ENCODE results near the gene CLEC3B.

CLEC3B gene

DNA sequence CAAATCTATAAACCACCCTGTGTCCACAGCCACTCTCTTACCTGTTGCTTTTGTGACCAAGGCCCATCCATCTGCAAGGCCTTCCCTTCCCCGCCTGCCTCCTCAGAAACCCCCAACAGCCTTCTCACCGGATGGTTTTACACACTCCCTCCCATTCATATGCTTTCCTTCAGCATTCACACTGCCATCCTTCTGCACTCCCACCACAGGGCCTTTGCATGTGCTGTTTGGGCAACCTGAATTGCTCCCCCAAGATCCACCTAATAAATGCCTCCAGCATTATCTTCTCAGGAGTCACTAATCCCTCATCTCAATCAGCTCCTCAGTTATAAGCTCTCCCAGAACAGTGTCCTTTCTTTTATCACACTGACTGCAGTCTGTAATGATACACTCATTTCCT lies 6.0 kb downstream of the CLEC3B start:
- TF ChIP-seq, protein P1, sequence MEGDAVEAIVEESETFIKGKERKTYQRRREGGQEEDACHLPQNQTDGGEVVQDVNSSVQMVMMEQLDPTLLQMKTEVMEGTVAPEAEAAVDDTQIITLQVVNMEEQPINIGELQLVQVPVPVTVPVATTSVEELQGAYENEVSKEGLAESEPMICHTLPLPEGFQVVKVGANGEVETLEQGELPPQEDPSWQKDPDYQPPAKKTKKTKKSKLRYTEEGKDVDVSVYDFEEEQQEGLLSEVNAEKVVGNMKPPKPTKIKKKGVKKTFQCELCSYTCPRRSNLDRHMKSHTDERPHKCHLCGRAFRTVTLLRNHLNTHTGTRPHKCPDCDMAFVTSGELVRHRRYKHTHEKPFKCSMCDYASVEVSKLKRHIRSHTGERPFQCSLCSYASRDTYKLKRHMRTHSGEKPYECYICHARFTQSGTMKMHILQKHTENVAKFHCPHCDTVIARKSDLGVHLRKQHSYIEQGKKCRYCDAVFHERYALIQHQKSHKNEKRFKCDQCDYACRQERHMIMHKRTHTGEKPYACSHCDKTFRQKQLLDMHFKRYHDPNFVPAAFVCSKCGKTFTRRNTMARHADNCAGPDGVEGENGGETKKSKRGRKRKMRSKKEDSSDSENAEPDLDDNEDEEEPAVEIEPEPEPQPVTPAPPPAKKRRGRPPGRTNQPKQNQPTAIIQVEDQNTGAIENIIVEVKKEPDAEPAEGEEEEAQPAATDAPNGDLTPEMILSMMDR (IDR thresholded peaks at IDR 0.05; ENCODE audit: low read length) = no peak
- TF ChIP-seq EZH2 (IDR thresholded peaks at IDR 0.05; ENCODE audit: borderline replicate concordance, low read length) = no peak
- no peaks in the 10 kb centered on the region for H4K20me1 ChIP-seq (ENCODE audit: insufficient read depth, low read length)
- no peaks in the 10 kb centered on the region for H3K4me1 ChIP-seq (ENCODE audit: insufficient read depth, low read length, severe bottlenecking)
- H3K79me2 ChIP-seq (ENCODE audit: insufficient read depth, low read length) = no peaks in the 10 kb centered on the region
- H3K27me3 ChIP-seq (ENCODE audit: insufficient read depth, low read length) = no peaks in the 10 kb centered on the region; the same call in 1 of the 2 replicates
- no peak overlapping the region for H3K4me2 ChIP-seq (ENCODE audit: low read length)
- H3K4me3 ChIP-seq (ENCODE audit: low read depth, low read length, poor library complexity, severe bottlenecking) = no peak overlapping the region
- no peaks in the 10 kb centered on the region for H3K36me3 ChIP-seq (ENCODE audit: insufficient read depth, low read length)
- no peak overlapping the region for H3K9ac ChIP-seq (ENCODE audit: low read length)
- no peak overlapping the region for H3K27ac ChIP-seq (ENCODE audit: low read depth, low read length, poor library complexity, severe bottlenecking)
- H3K9me3 ChIP-seq (ENCODE audit: low read length) = no peaks in the 10 kb centered on the region
- H3F3A ChIP-seq (ENCODE audit: insufficient read depth, low read length) = no peaks in the 10 kb centered on the region
- H2AFZ ChIP-seq (ENCODE audit: low read length) = no peak overlapping the region
- H3K9me2 ChIP-seq (ENCODE audit: low read depth, low read length) = no peaks in the 10 kb centered on the region

DNA sequence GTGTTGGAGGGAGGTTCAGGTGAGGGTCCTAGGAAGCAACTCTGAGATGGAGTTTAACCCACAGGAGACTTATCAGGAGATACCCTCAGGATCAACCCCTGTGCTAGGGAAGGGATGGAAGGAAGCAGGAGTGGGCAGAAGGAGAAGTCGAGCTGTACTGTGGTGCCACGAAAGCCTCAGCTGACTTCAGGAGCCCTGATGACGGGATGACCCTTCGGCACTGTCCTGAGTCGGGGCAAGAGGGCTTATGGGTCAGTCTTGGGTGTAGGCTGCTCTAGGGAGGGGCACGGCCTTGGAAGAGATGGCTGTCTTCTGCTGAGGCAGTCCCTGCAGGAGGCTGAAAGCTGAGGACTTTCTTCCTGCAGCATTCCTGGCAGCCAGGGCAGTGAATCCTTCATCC lies 7.7 kb downstream of the CLEC3B start:
- no peaks in the 10 kb centered on the region for H4K20me1 ChIP-seq (ENCODE audit: insufficient read depth, low read length)
- TF ChIP-seq EZH2 (IDR thresholded peaks at IDR 0.05; ENCODE audit: borderline replicate concordance, low read length) = no peak
- TF ChIP-seq, protein P1 (IDR thresholded peaks at IDR 0.05; ENCODE audit: low read length) = no peak
- H3K27me3 ChIP-seq (ENCODE audit: insufficient read depth, low read length) = no peaks in the 10 kb centered on the region; the same call in 1 of the 2 replicates
- no peak overlapping the region for H3K9ac ChIP-seq (ENCODE audit: low read length)
- H3K9me3 ChIP-seq (ENCODE audit: low read length) = no peaks in the 10 kb centered on the region
- no peaks in the 10 kb centered on the region for H3K4me1 ChIP-seq (ENCODE audit: insufficient read depth, low read length, severe bottlenecking)
- H3K36me3 ChIP-seq (ENCODE audit: insufficient read depth, low read length) = no peaks in the 10 kb centered on the region
- H3K27ac ChIP-seq (ENCODE audit: low read depth, low read length, poor library complexity, severe bottlenecking) = no peak overlapping the region
- H3F3A ChIP-seq (ENCODE audit: insufficient read depth, low read length) = no peaks in the 10 kb centered on the region
- H2AFZ ChIP-seq (ENCODE audit: low read length) = no peak overlapping the region
- H3K79me2 ChIP-seq (ENCODE audit: insufficient read depth, low read length) = no peaks in the 10 kb centered on the region
- H3K4me2 ChIP-seq (ENCODE audit: low read length) = no peak overlapping the region
- no peaks in the 10 kb centered on the region for H3K9me2 ChIP-seq (ENCODE audit: low read depth, low read length)
- no peak overlapping the region for H3K4me3 ChIP-seq (ENCODE audit: low read depth, low read length, poor library complexity, severe bottlenecking)

DNA sequence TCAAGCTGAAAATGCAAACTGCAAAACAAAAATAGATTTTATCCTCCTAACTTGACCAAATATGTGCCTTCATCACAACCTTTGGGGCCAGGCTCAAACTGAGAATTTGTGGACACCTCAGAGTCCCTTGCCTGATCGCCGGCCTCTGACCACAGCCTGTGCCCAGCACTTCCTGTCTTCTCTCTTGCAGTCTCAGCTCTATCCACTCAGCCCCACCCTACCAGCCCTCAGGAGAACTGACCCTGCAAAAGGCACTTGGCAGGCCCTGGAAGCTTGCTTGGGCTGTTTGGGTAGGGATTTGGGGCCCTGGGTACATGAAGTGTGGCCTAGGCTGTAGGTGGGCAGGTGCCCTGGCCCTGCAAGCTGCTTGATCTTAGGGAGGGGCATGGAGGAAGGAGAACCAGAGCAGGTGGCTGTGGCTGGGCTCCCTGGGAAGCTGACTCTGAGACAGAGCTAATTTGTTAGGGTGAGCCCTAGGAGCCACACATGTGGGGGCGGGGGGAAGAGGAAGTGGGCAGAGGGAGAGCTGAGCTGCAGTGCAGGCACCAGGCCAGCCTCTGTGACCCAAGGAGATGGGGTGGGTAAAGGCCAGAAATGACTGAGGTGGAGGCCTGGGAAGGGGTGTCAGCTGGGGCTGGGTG lies 8.6 kb downstream of the CLEC3B start:
- Histone ChIP-seq H3K36me3 (ENCODE audit: insufficient read depth, low read length) (no peaks in the 10 kb centered on the region), H3K9me2 (ENCODE audit: low read depth, low read length) (no peaks in the 10 kb centered on the region), H3K4me1 (ENCODE audit: insufficient read depth, low read length, severe bottlenecking) (no peaks in the 10 kb centered on the region), H4K20me1 (ENCODE audit: insufficient read depth, low read length) (no peaks in the 10 kb centered on the region), H3K9ac (ENCODE audit: low read length) (no peak overlapping the region), H2AFZ (ENCODE audit: low read length) (no peak overlapping the region), H3K27ac (ENCODE audit: low read depth, low read length, poor library complexity, severe bottlenecking) (no peak overlapping the region), H3K79me2 (ENCODE audit: insufficient read depth, low read length) (no peaks in the 10 kb centered on the region), H3K9me3 (ENCODE audit: low read length) (no peaks in the 10 kb centered on the region), H3K4me3 (ENCODE audit: low read depth, low read length, poor library complexity, severe bottlenecking) (no peak overlapping the region), H3K27me3 (ENCODE audit: insufficient read depth, low read length) (no peaks in the 10 kb centered on the region; the same call in 1 of the 2 replicates), H3K4me2 (ENCODE audit: low read length) (no peak overlapping the region), H3F3A (ENCODE audit: insufficient read depth, low read length) (no peaks in the 10 kb centered on the region)
- TF ChIP-seq, protein P1 (IDR thresholded peaks at IDR 0.05; ENCODE audit: low read length) = no peak
- TF ChIP-seq EZH2 (IDR thresholded peaks at IDR 0.05; ENCODE audit: borderline replicate concordance, low read length) = no peak
